Kidney (tissue), 14 donors: ENCODE measurements around the gene MBLAC2. TPM values are rescaled to one million over a fixed set of nuclear protein-coding genes. Genes with fewer than 3 reads are reported as not detected.

Experiments
- DNase-seq, 5 donors: peaks; one replicate each; pipeline ENCODE4 v3.0.0-alpha.2; 2013 to 2020
- FAIRE-seq: peaks from 2 replicates; lab custom pipeline; 2012; peaks lifted over from hg19 to GRCh38; lab: Jason Lieb, UNC
- H3K27ac ChIP-seq, 2 donors: one replicate each; pipeline ENCODE4 v1.7.0; 2013; ENCODE audit warnings: low read depth in 2 of 2, low read length in 2 of 2, inconsistent platforms in 1 of 2
- H3K27me3 ChIP-seq: one replicate; pipeline ENCODE4 v1.7.1; 2013; ENCODE audit warnings: low read length, inconsistent platforms; ENCODE audit not compliant: control insufficient read depth, insufficient read depth
- H3K36me3 ChIP-seq, 3 donors: one replicate each; pipeline versions ENCODE4 v1.7.0 to v1.7.1; 2013; ENCODE audit warnings: low read length in 3 of 3, control low read depth in 1 of 3, inconsistent platforms in 1 of 3; ENCODE audit not compliant: insufficient read depth in 3 of 3, control insufficient read depth in 2 of 3
- H3K4me1 ChIP-seq, 3 donors: one replicate each; pipeline versions ENCODE4 v1.7.0 to v1.7.1; 2013; ENCODE audit warnings: low read length in 3 of 3, inconsistent platforms in 1 of 3, low read depth in 1 of 3; ENCODE audit not compliant: control insufficient read depth in 2 of 3, insufficient read depth in 2 of 3
- H3K4me3 ChIP-seq, 3 donors: one replicate each; pipeline versions ENCODE4 v1.7.0 to v1.8.1; 2013; ENCODE audit warnings: low read length in 3 of 3, control low read depth in 1 of 3, inconsistent platforms in 1 of 3
- H3K9ac ChIP-seq, 3 donors: one replicate each; pipeline versions ENCODE4 v1.7.0 to v1.7.1; 2013; ENCODE audit warnings: low read length in 3 of 3, control low read depth in 1 of 3, inconsistent platforms in 1 of 3
- H3K9me3 ChIP-seq, 3 donors: one replicate each; pipeline versions ENCODE4 v1.7.0 to v1.7.1; 2013; ENCODE audit warnings: low read length in 3 of 3, control low read depth in 1 of 3, inconsistent platforms in 1 of 3; ENCODE audit not compliant: control insufficient read depth in 2 of 3, insufficient read depth in 1 of 3
- intact Hi-C: fragments of 100-400 bp; cut with DNase I; formaldehyde crosslinking; loops from one replicate; pipeline ENCODE4 v1.11.1; 2022
- polyA plus RNA-seq: library from polyadenylated mRNA; stranded (reverse); fragments of 350-450 nt; fragmentation: Illumina TruSeq; extraction: RNeasy Lipid Tissue Mini Kit (QIAGEN cat#74804); gene quantifications from one replicate; pipeline ENCODE4 v1.2.3, GENCODE V29; 2014; ENCODE audit warnings: low read depth, low replicate concordance; ENCODE audit not compliant: insufficient read depth
- total RNA-seq: library from RNA; stranded (reverse); fragmentation: NEBNext Ultra II Directional; extraction: Animal tissue kit (Norgen Biotek cat#: 25700); gene quantifications from one replicate; pipeline ENCODE4 v1.2.1, GENCODE V29; 2021
- TF ChIP-seq, protein P1 (sequence below): IDR thresholded peaks from 3 replicates; pipeline ENCODE4 v1.5.1; 2012; ENCODE audit warnings: mild to moderate bottlenecking, moderate library complexity, borderline replicate concordance; ENCODE audit not compliant: insufficient read depth; ENCODE audit errors: extremely low read depth
- donor health status: control.
- donor health status: control.
- donor health status: control.
- donor health status: control.
- donor health status: control.
- donor health status: DM: yes; HTN: yes; CAD: no.
- donor health status: Normal renal cell carcinoma (clear cell type).

MBLAC2 gene
- total and polyA plus RNA-seq, 2 donors from 2014 or later, result 2.4 to 6.7 TPM

DNA sequence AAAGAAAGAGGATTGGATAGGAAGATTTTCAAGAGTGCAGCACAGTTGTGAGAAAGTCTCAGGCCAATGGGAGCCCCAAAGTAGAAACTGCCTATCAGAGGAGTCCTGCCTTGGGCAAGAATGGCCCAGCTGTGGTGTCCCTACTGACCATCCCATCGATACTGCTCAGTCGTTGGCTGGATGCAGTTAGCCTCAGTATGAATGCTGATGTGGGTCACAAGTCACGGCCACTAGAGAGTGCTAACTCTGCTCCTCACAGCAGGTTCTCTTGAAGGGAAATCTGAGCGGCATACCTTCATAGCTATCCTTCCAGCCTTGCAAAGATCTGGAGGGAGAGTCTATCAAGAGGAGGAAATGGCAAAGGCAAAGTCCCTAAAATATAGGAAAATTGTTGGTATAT lies 53.4 kb downstream of the MBLAC2 start:
- Histone ChIP-seq H3K36me3 (no peaks in the 10 kb centered on the region), H3K9ac (no peak overlapping the region), H3K9me3 (no peaks in the 10 kb centered on the region), H3K4me3 (no peak overlapping the region), H3K27ac (no peak overlapping the region), H3K27me3 (no peaks in the 10 kb centered on the region), H3K4me1 (no peaks in the 10 kb centered on the region)
- intact Hi-C loops, result no loop called here
- DNase-seq (peak in 1 of 5 donors; percentile 18), FAIRE-seq (no peak)
- TF ChIP-seq, protein P1, sequence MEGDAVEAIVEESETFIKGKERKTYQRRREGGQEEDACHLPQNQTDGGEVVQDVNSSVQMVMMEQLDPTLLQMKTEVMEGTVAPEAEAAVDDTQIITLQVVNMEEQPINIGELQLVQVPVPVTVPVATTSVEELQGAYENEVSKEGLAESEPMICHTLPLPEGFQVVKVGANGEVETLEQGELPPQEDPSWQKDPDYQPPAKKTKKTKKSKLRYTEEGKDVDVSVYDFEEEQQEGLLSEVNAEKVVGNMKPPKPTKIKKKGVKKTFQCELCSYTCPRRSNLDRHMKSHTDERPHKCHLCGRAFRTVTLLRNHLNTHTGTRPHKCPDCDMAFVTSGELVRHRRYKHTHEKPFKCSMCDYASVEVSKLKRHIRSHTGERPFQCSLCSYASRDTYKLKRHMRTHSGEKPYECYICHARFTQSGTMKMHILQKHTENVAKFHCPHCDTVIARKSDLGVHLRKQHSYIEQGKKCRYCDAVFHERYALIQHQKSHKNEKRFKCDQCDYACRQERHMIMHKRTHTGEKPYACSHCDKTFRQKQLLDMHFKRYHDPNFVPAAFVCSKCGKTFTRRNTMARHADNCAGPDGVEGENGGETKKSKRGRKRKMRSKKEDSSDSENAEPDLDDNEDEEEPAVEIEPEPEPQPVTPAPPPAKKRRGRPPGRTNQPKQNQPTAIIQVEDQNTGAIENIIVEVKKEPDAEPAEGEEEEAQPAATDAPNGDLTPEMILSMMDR, result peak; percentile 16

DNA sequence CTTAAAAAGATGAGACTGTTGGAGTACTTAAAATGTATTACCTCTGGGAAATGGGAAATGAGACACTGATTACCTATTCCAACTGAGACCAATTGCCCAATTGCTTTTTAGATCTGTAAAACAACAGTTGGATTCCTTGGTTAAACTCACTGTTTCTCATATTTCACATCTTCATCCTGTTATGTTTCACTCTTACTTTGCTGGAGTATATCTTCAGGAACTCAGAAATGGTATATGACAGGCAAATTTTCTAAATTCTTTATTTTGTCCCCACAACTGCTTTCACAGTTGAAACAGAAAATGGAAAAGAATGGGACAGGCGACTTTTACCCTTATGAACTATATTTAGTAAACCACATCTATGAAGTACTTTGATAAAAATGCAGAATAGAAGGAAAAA lies 56.4 kb downstream of the MBLAC2 start:
- intact Hi-C loops, result no loop called here
- H3K4me1 ChIP-seq, result no peaks in the 10 kb centered on the region
- H3K27ac ChIP-seq, result no peak overlapping the region
- H3K9me3 ChIP-seq, result no peaks in the 10 kb centered on the region
- H3K4me3 ChIP-seq, result no peak overlapping the region
- H3K36me3 ChIP-seq, result no peaks in the 10 kb centered on the region
- no peak for FAIRE-seq
- H3K27me3 ChIP-seq, result no peaks in the 10 kb centered on the region
- H3K9ac ChIP-seq, result no peak overlapping the region
- TF ChIP-seq, protein P1, result no peak
- DNase-seq, result no peak

DNA sequence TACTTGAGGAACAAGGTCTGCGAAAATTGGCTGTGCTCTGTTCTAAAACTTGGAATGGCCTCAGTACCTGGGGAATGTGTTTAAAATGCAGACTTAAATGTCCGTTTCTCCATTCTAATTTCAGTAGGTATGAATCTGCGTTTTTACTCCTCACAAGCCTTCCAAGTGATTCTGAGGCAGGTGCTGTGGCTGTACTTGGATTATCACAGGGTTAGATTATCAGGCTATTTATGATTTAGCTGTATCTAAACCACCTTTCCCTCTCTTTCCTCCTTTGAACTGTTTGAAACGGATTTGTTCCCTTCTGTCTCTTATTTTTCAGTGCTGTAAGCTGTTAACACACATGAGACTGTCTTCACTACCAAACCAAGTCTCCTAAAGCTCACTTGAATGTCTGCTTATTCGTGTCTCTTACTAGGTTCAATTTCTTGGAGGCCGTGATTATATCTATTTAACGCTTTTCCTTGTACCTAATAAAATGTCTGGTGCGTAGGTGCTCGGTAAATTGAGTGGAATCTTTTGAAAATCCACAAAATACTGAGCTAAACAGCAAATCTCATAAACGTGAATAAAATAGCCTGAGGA lies 64.3 kb downstream of the MBLAC2 start:
- no peak for FAIRE-seq

More for the DNA sequence above, 64.3 kb downstream of the MBLAC2 start:
- TF ChIP-seq, protein P1, result no peak
- no peaks in the 10 kb centered on the region for H3K9me3 ChIP-seq
- peak overlapping the region; percentile 93 to 100 (median 97) for H3K4me3 ChIP-seq
- intact Hi-C loops, result no loop called here
- H3K27me3 ChIP-seq, result no peaks in the 10 kb centered on the region
- H3K4me1 ChIP-seq, result peaks cover 0 to 4% (median 3%) of the 10 kb centered on the region in 3 donors
- peak in 1 of 5 donors; percentile 38 for DNase-seq
- peak overlapping the region; percentile 92 to 100 (median 93) for H3K9ac ChIP-seq
- H3K27ac ChIP-seq, result peak overlapping the region; percentile 85 to 92
- peaks cover 0 to 3% (median 0%) of the 10 kb centered on the region in 3 donors for H3K36me3 ChIP-seq
